ENCODE results near the gene CATSPERE.

Gene CATSPERE

GRCh38 chr1:244636488-244637259 is 175.6 kb downstream of the CATSPERE start:
- Histone ChIP-seq H3F3A (ENCODE audit: insufficient read depth, low read length) (no peaks in the 10 kb centered on the region), H3K9me2 (ENCODE audit: low read depth, low read length) (no peaks in the 10 kb centered on the region), H2AFZ (ENCODE audit: low read length) (no peak overlapping the region)

GRCh38 chr1:244639561-244639960 is 178.5 kb downstream of the CATSPERE start:
- H3K79me2 ChIP-seq (ENCODE audit: insufficient read depth, low read length) = no peaks in the 10 kb centered on the region
- no peaks in the 10 kb centered on the region for H3K9me3 ChIP-seq (ENCODE audit: low read length)
- H3K4me1 ChIP-seq (ENCODE audit: insufficient read depth, low read length, severe bottlenecking) = no peaks in the 10 kb centered on the region
- H3K27me3 ChIP-seq (ENCODE audit: insufficient read depth, low read length) = peaks cover 12% of the 10 kb centered on the region; the same call in 1 of the 2 replicates
- H3K9ac ChIP-seq (ENCODE audit: low read length) = no peak overlapping the region
- H3K36me3 ChIP-seq (ENCODE audit: insufficient read depth, low read length) = no peaks in the 10 kb centered on the region
- H3K4me2 ChIP-seq (ENCODE audit: low read length) = no peak overlapping the region
- TF ChIP-seq CTCF (IDR thresholded peaks at IDR 0.05; ENCODE audit: low read length) (no peak), EZH2 (IDR thresholded peaks at IDR 0.05; ENCODE audit: borderline replicate concordance, low read length) (no peak)
- H4K20me1 ChIP-seq (ENCODE audit: insufficient read depth, low read length) = no peaks in the 10 kb centered on the region
- no peaks in the 10 kb centered on the region for H3F3A ChIP-seq (ENCODE audit: insufficient read depth, low read length)
- no peak overlapping the region for H3K4me3 ChIP-seq (ENCODE audit: low read depth, low read length, poor library complexity, severe bottlenecking)
- no peak overlapping the region for H3K27ac ChIP-seq (ENCODE audit: low read depth, low read length, poor library complexity, severe bottlenecking)
- H2AFZ ChIP-seq (ENCODE audit: low read length) = no peak overlapping the region
- no peaks in the 10 kb centered on the region for H3K9me2 ChIP-seq (ENCODE audit: low read depth, low read length)

More at GRCh38 chr1:244636488-244637259, 175.6 kb downstream of the CATSPERE start:
- Histone ChIP-seq H3K79me2 (ENCODE audit: insufficient read depth, low read length) (no peaks in the 10 kb centered on the region), H3K27me3 (ENCODE audit: insufficient read depth, low read length) (peaks cover 8% of the 10 kb centered on the region; the same call in 1 of the 2 replicates), H3K9me3 (ENCODE audit: low read length) (peaks cover 6% of the 10 kb centered on the region; the same call in 1 of the 2 replicates), H3K4me3 (ENCODE audit: low read depth, low read length, poor library complexity, severe bottlenecking) (no peak overlapping the region), H3K9ac (ENCODE audit: low read length) (no peak overlapping the region), H4K20me1 (ENCODE audit: insufficient read depth, low read length) (no peaks in the 10 kb centered on the region), H3K4me2 (ENCODE audit: low read length) (no peak overlapping the region), H3K4me1 (ENCODE audit: insufficient read depth, low read length, severe bottlenecking) (no peaks in the 10 kb centered on the region), H3K36me3 (ENCODE audit: insufficient read depth, low read length) (no peaks in the 10 kb centered on the region), H3K27ac (ENCODE audit: low read depth, low read length, poor library complexity, severe bottlenecking) (no peak overlapping the region)
- TF ChIP-seq EZH2 (IDR thresholded peaks at IDR 0.05; ENCODE audit: borderline replicate concordance, low read length) (no peak), CTCF (IDR thresholded peaks at IDR 0.05; ENCODE audit: low read length) (no peak)

GRCh38 chr1:244640917-244641316 is 179.8 kb downstream of the CATSPERE start:
- no peak overlapping the region for H2AFZ ChIP-seq (ENCODE audit: low read length)
- peaks cover 12% of the 10 kb centered on the region; the same call in 1 of the 2 replicates for H3K27me3 ChIP-seq (ENCODE audit: insufficient read depth, low read length)
- no peak overlapping the region for H3K4me3 ChIP-seq (ENCODE audit: low read depth, low read length, poor library complexity, severe bottlenecking)
- no peaks in the 10 kb centered on the region for H3K79me2 ChIP-seq (ENCODE audit: insufficient read depth, low read length)
- no peaks in the 10 kb centered on the region for H3F3A ChIP-seq (ENCODE audit: insufficient read depth, low read length)
- H3K4me1 ChIP-seq (ENCODE audit: insufficient read depth, low read length, severe bottlenecking) = no peaks in the 10 kb centered on the region
- H3K9me3 ChIP-seq (ENCODE audit: low read length) = no peaks in the 10 kb centered on the region
- no peaks in the 10 kb centered on the region for H4K20me1 ChIP-seq (ENCODE audit: insufficient read depth, low read length)
- H3K36me3 ChIP-seq (ENCODE audit: insufficient read depth, low read length) = no peaks in the 10 kb centered on the region
- TF ChIP-seq EZH2 (IDR thresholded peaks at IDR 0.05; ENCODE audit: borderline replicate concordance, low read length) (no peak), CTCF (IDR thresholded peaks at IDR 0.05; ENCODE audit: low read length) (no peak)
- no peaks in the 10 kb centered on the region for H3K9me2 ChIP-seq (ENCODE audit: low read depth, low read length)
- no peak overlapping the region for H3K4me2 ChIP-seq (ENCODE audit: low read length)
- H3K27ac ChIP-seq (ENCODE audit: low read depth, low read length, poor library complexity, severe bottlenecking) = no peak overlapping the region
- H3K9ac ChIP-seq (ENCODE audit: low read length) = no peak overlapping the region

All from OCI-LY1 (cell line).